ENCODE results near the gene PSPH.

DNA sequence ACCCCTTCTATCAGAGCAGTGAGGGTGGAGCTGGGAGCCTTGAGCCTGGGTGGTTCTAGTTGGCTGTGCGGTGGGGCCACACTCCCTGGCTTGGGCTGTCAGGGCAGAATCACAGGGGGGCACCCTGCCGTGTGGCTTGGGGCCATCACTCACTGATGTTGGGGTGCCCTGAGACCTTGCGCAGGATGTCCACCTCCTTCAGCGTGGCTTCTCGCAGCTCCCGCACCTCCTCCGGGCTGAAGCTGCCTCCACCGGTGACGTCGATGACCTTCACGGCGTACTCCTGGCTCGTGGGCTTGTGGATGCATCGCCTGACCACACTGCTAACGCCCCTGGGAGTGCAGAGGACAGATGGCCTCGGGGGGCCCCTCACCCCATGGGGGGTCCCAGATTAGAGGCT, 36.2 kb upstream of the PSPH start:
- TF ChIP-seq, protein P1, sequence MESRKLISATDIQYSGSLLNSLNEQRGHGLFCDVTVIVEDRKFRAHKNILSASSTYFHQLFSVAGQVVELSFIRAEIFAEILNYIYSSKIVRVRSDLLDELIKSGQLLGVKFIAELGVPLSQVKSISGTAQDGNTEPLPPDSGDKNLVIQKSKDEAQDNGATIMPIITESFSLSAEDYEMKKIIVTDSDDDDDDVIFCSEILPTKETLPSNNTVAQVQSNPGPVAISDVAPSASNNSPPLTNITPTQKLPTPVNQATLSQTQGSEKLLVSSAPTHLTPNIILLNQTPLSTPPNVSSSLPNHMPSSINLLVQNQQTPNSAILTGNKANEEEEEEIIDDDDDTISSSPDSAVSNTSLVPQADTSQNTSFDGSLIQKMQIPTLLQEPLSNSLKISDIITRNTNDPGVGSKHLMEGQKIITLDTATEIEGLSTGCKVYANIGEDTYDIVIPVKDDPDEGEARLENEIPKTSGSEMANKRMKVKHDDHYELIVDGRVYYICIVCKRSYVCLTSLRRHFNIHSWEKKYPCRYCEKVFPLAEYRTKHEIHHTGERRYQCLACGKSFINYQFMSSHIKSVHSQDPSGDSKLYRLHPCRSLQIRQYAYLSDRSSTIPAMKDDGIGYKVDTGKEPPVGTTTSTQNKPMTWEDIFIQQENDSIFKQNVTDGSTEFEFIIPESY (IDR thresholded peaks at IDR 0.05) = no peak
- no peak for TF ChIP-seq EGR1 (IDR thresholded peaks at IDR 0.05; ENCODE audit: low read depth in 2 of 2)
- TF ChIP-seq, protein P2, sequence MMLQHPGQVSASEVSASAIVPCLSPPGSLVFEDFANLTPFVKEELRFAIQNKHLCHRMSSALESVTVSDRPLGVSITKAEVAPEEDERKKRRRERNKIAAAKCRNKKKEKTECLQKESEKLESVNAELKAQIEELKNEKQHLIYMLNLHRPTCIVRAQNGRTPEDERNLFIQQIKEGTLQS (IDR thresholded peaks at IDR 0.05) = no peak

All from liver (tissue), 2 donors.